Adrenal gland (tissue), 12 donors: ENCODE measurements around the gene LLGL2. TPM values are rescaled to one million over a fixed set of nuclear protein-coding genes. Genes with fewer than 3 reads are reported as not detected.
"Not testable (repeated sequence)": the region's sequence is repeated elsewhere in the genome, so short reads cannot be mapped to it uniquely, and the experiment has no call there.

ENCODE experiments used
- DNase-seq, 7 donors: peaks; one replicate each; pipeline ENCODE4 v3.0.0-alpha.2; 2019 to 2020
- H3K27ac ChIP-seq, 5 donors: fragments of 200-600 bp; sonication (generic) in 4 of 5; 1 replicate in 3 of 5; 2 replicates in 2 of 5; pipeline versions ENCODE4 v1.5.1 to v1.8.0; 2016 to 2020; ENCODE audit warnings: mild to moderate bottlenecking in 1 of 5
- H3K27me3 ChIP-seq: fragments of 200-600 bp; 2 replicates; pipeline ENCODE4 v1.8.0; 2021
- H3K36me3 ChIP-seq, 2 donors: fragments of 200-600 bp; replicated peaks in 1 of 2; 1 replicate in 1 of 2; 2 replicates in 1 of 2; pipeline versions ENCODE4 v1.5.1 to v1.8.0; 2018 to 2022
- H3K4me1 ChIP-seq, 2 donors: fragments of 200-600 bp; replicated peaks in 1 of 2; 1 replicate in 1 of 2; 2 replicates in 1 of 2; pipeline versions ENCODE4 v1.5.1 to v1.8.0; 2018 to 2021
- H3K4me3 ChIP-seq, 4 donors: fragments of 200-600 bp; sonication (generic) in 3 of 4; one replicate each; pipeline ENCODE4 v1.5.1; 2016 to 2018
- H3K9me3 ChIP-seq, 3 donors: fragments of 200-600 bp; sonication (generic) in 1 of 3; replicated peaks in 1 of 3; 1 replicate in 2 of 3; 2 replicates in 1 of 3; pipeline versions ENCODE4 v1.5.1 to v1.8.0; 2016 to 2021
- CTCF ChIP-seq, 6 experiments: fragments of 450-650 bp in 4 of 6; fragments of 200-600 bp in 2 of 6; sonication (generic) in 1 of 6; IDR thresholded peaks; 1 replicate in 5 of 6; 2 replicates in 1 of 6; pipeline versions ENCODE4 v1.5.1 to v1.8.0; 2016 to 2021; ENCODE audit warnings: antibody characterized with exemption in 6 of 6, mild to moderate bottlenecking in 2 of 6, moderate library complexity in 1 of 6
- POLR2A ChIP-seq, 2 donors: fragments of 450-650 bp; IDR thresholded peaks; one replicate each; pipeline ENCODE4 v1.6.1; 2017; ENCODE audit warnings: antibody characterized with exemption in 2 of 2, mild to moderate bottlenecking in 2 of 2, moderate library complexity in 1 of 2
- WGBS, 4 donors: extraction: QIAGEN DNeasy Blood & Tissue Kit in 2 of 4; methylation state at CpG; one replicate each; pipeline versions ENCODE4 v1.1.5 to v1.1.7; 2013 to 2017; 5-methylcytosine and 5-hydroxymethylcytosine counted together
- intact Hi-C, 2 donors: fragments of 100-400 bp; cut with DNase I; formaldehyde crosslinking; loops; one replicate each; pipeline versions ENCODE4 v1.14.1 to v1.15.0; 2022 to 2023
- polyA plus RNA-seq, 3 donors: library from polyadenylated mRNA; stranded (reverse); fragments of 200-250 nt in 2 of 3; fragments of 350-450 nt in 1 of 3; fragmentation: Illumina TruSeq in 1 of 3; extraction: RNeasy Lipid Tissue Mini Kit (QIAGEN cat#74804) in 1 of 3; gene quantifications; one replicate each; pipeline ENCODE4 v1.2.3, GENCODE V29; 2013 to 2014
- total RNA-seq, 9 donors: library from RNA; depleted of rRNA in 4 of 9; stranded (reverse); fragments of >200 nt in 4 of 9; fragments of 120-200 nt in 1 of 9; fragmentation: NEBNext Ultra II Directional in 1 of 9; extraction: Animal tissue kit (Norgen Biotek cat#: 25700) in 1 of 9; gene quantifications; one replicate each; pipeline versions ENCODE4 v1.1.0 to v1.2.4, GENCODE V29; 2013 to 2023
- donor health status: healthy with polysubstance abuse.
- donor health status: Bipolar disorder and iron deficiency.
- donor health status: DM: yes; HTN: yes; CAD: no.
- donor health status: DM: no; HTN: no; CAD: no.
- donor health status: DM: no; HTN: no; CAD: no.
- donor health status: DM: yes; HTN: yes; CAD: no.

LLGL2 gene
- total and polyA plus RNA-seq, 12 donors: 1.2 to 90.3 (median 23.8) TPM

GRCh38 chr17:75591722-75592302, 66.3 kb downstream of the LLGL2 start:
- TF ChIP-seq POLR2A (IDR thresholded peaks at IDR 0.05): no peak
- TF ChIP-seq CTCF (IDR thresholded peaks at IDR 0.05): no peak
- Histone ChIP-seq H3K4me1 (peaks cover 0 to 10% of the 10 kb centered on the region in 2 donors), H3K4me3 (no peak overlapping the region), H3K36me3 (no peaks in the 10 kb centered on the region), H3K27me3 (no peaks in the 10 kb centered on the region), H3K27ac (no peak overlapping the region), H3K9me3 (no peaks in the 10 kb centered on the region)
- 87 to 95% (median 88%) methylated on average over 3 to 7 of the region's 7 CpGs for WGBS, 4 donors
- intact Hi-C loops: no loop called here
- DNase-seq: no peak

- no peak overlapping the region for H3K4me3 ChIP-seq
- H3K9me3 ChIP-seq: no peaks in the 10 kb centered on the region
- DNase-seq: no peak
- peaks cover 0 to 7% of the 10 kb centered on the region in 2 donors for H3K4me1 ChIP-seq
- intact Hi-C loops: no loop called here
- H3K27ac ChIP-seq: no peak overlapping the region
- H3K36me3 ChIP-seq: no peaks in the 10 kb centered on the region
- 83 to 89% (median 87%) methylated on average over 7 to 17 of the region's 17 CpGs for WGBS, 4 donors
- TF ChIP-seq CTCF (IDR thresholded peaks at IDR 0.05) (no peak), POLR2A (IDR thresholded peaks at IDR 0.05) (no peak)
- H3K27me3 ChIP-seq: no peaks in the 10 kb centered on the region
These were observed 67.0 kb downstream of the LLGL2 start for GRCh38 chr17:75592348-75593020.

GRCh38 chr17:75593430-75593829, 67.9 kb downstream of the LLGL2 start:
- intact Hi-C loops, DNase-seq, H3K27ac ChIP-seq, H3K27me3 ChIP-seq, H3K4me3 ChIP-seq, H3K4me1 ChIP-seq, H3K9me3 ChIP-seq, H3K36me3 ChIP-seq: not testable (repeated sequence)
- 80 to 92% (median 82%) methylated on average over 9 of the region's 9 CpGs for WGBS, 4 donors

GRCh38 chr17:75594499-75595283, 69.2 kb downstream of the LLGL2 start:
- no peak for DNase-seq
- Histone ChIP-seq H3K27ac (no peak overlapping the region), H3K4me1 (peaks cover 0 to 4% of the 10 kb centered on the region in 2 donors), H3K27me3 (no peaks in the 10 kb centered on the region), H3K4me3 (no peak overlapping the region), H3K36me3 (no peaks in the 10 kb centered on the region), H3K9me3 (no peaks in the 10 kb centered on the region)
- WGBS, 4 donors: 63 to 71% (median 66%) methylated on average over 8 to 28 of the region's 28 CpGs
- intact Hi-C loops: no loop called here
- TF ChIP-seq POLR2A (IDR thresholded peaks at IDR 0.05) (no peak), CTCF (IDR thresholded peaks at IDR 0.05) (no peak)
